HepG2 (cell line): ENCODE results near the gene SLC22A7. TPM values are rescaled to one million over a fixed set of nuclear protein-coding genes. Genes with fewer than 3 reads are reported as not detected.

Experiments used
- ARID5B ChIP-seq: IDR thresholded peaks from 2 replicates; pipeline ENCODE4 v1.4.0; 2020; ENCODE audit warnings: mild to moderate bottlenecking, missing genetic modification reagents
- GABPA ChIP-seq, 2 experiments: IDR thresholded peaks; 2 replicates each; pipeline ENCODE4 v1.6.1; 2011 to 2016; ENCODE audit warnings: low read depth in 2 of 2, low read length in 1 of 2, missing biosample characterization in 1 of 2, missing genetic modification characterization in 1 of 2
- NFKB2 ChIP-seq: sonication (generic); formaldehyde crosslinking; IDR thresholded peaks from 2 replicates; pipeline ENCODE4 v1.4.0; 2020; ENCODE audit warnings: missing genetic modification reagents, borderline replicate concordance
- PAXIP1 ChIP-seq: sonication (generic); formaldehyde crosslinking; conservative IDR thresholded peaks from 2 replicates; pipeline ENCODE4 v1.4.0; 2020; ENCODE audit warnings: mild to moderate bottlenecking, missing genetic modification reagents, moderate library complexity
- PCBP1 ChIP-seq: fragments of 200-400 bp; formaldehyde crosslinking; IDR thresholded peaks from 2 replicates; pipeline ENCODE4 v1.6.1; 2017; ENCODE audit warnings: mild to moderate bottlenecking, low read depth, low read length, borderline replicate concordance
- POGK ChIP-seq: sonication (generic); formaldehyde crosslinking; conservative IDR thresholded peaks from 2 replicates; pipeline ENCODE4 v1.8.0; 2022; ENCODE audit warnings: mild to moderate bottlenecking, moderate library complexity, missing genetic modification reagents
- SMARCE1 ChIP-seq: fragments of 450-650 bp; IDR thresholded peaks from 2 replicates; pipeline ENCODE4 v1.6.1; 2017; ENCODE audit warnings: borderline replicate concordance
- THYN1 ChIP-seq: sonication (generic); formaldehyde crosslinking; IDR thresholded peaks from 2 replicates; pipeline ENCODE4 v1.8.1; 2023; ENCODE audit warnings: low read depth, mild to moderate bottlenecking, moderate library complexity, missing genetic modification reagents, borderline replicate concordance
- ZBTB7A ChIP-seq: sonication (generic); formaldehyde crosslinking; IDR thresholded peaks from 2 replicates; pipeline ENCODE4 v1.8.0; 2022; ENCODE audit warnings: mild to moderate bottlenecking, missing genetic modification reagents
- ZMYM2 ChIP-seq: sonication (generic); formaldehyde crosslinking; IDR thresholded peaks from 2 replicates; pipeline ENCODE4 v1.8.0; 2022; ENCODE audit warnings: mild to moderate bottlenecking, missing genetic modification reagents
- ZNF350 ChIP-seq: sonication (generic); formaldehyde crosslinking; IDR thresholded peaks from 2 replicates; pipeline ENCODE4 v1.4.0; 2020; ENCODE audit warnings: mild to moderate bottlenecking, low read depth, missing genetic modification reagents, borderline replicate concordance
- ZNF550 ChIP-seq: sonication (generic); formaldehyde crosslinking; IDR thresholded peaks from 2 replicates; pipeline ENCODE4 v1.4.0; 2020; ENCODE audit warnings: mild to moderate bottlenecking, missing genetic modification reagents, borderline replicate concordance
- ZSCAN5A ChIP-seq: sonication (generic); formaldehyde crosslinking; IDR thresholded peaks from 2 replicates; pipeline ENCODE4 v1.8.0; 2022; ENCODE audit warnings: mild to moderate bottlenecking, missing genetic modification reagents, borderline replicate concordance
- ZUFSP ChIP-seq: sonication (generic); formaldehyde crosslinking; IDR thresholded peaks from 2 replicates; pipeline ENCODE4 v1.9.0; 2021; ENCODE audit warnings: missing genetic modification reagents, mild to moderate bottlenecking, borderline replicate concordance
- polyA plus RNA-seq, 8 experiments: library from polyadenylated mRNA; depleted of rRNA in 3 of 8; stranded (reverse) in 7 of 8; unstranded in 1 of 8; fragments of >200 nt; fragmentation: Illumina TruSeq in 4 of 8; extraction: Trizol in 4 of 8; gene quantifications; 2 replicates each; pipeline versions ENCODE4 v1.2.1 to v1.2.3, GENCODE V29; 2011 to 2016; ENCODE audit warnings: low read depth in 4 of 8, missing spikeins in 1 of 8, mixed read lengths in 1 of 8; ENCODE audit not compliant: insufficient read depth in 1 of 8
- total RNA-seq, 5 experiments: library from RNA; depleted of rRNA; stranded (reverse); fragments of >200 nt; fragmentation: Illumina TruSeq; extraction: Trizol; gene quantifications; 2 replicates each; pipeline ENCODE4 v1.2.3, GENCODE V29; 2016; ENCODE audit warnings: low read depth in 1 of 5

The SLC22A7 gene
- total and polyA plus RNA-seq, 2 of the 13 experiments (the other 11 are each of a cell fraction or from before 2014, with no cell fraction given) = 5.3 to 22.6 TPM

- TF ChIP-seq PAXIP1 (CRISPR knock-in tag) = peak; percentile 87
- TF ChIP-seq PCBP1 = 0 out of 2 replicates have a peak, but pooled peaks have one; percentile 43
- no peak for TF ChIP-seq ZNF550
- no peak for TF ChIP-seq ZUFSP (CRISPR knock-in tag)
- peak; percentile 57; the same call in 1 of the 2 replicates for TF ChIP-seq ZMYM2 (CRISPR knock-in tag)
- peak; percentile 70; the same call in 1 of the 2 replicates for TF ChIP-seq POGK (CRISPR knock-in tag)
- peak; percentile 76 for TF ChIP-seq ZNF350 (CRISPR knock-in tag)
- TF ChIP-seq THYN1 (CRISPR knock-in tag) = no peak
- peak; percentile 91 for TF ChIP-seq ZBTB7A
- peak; percentile 83; the same call in 1 of the 2 replicates for TF ChIP-seq NFKB2 (CRISPR knock-in tag)
- TF ChIP-seq SMARCE1 = no peak
- peak; percentile 69 for TF ChIP-seq ARID5B (CRISPR knock-in tag)
- no peak for TF ChIP-seq ZSCAN5A (CRISPR knock-in tag)
- TF ChIP-seq GABPA (IDR thresholded peaks at IDR 0.05; ENCODE audit: low read depth, low read length) = no peak
- no peak for TF ChIP-seq GABPA (CRISPR knock-in tag; IDR thresholded peaks at IDR 0.05; ENCODE audit: low read depth)
Observed at GRCh38 chr6:43277643-43278523, 20.2 kb upstream of the SLC22A7 start (continued).
